MCF 10A (cell line): ENCODE data around the gene SHLD2. TPM values are rescaled to one million over a fixed set of nuclear protein-coding genes. Genes with fewer than 3 reads are reported as not detected.

ENCODE experiments used
- BruUV-seq: library from RNA; stranded (reverse); fragments of 400-500 nt; replicated peaks from 2 replicates; lab custom pipeline; 2021; lab: Mats Ljungman, UMichigan
- CTCF ChIA-PET: fragments of 300-600 bp; sonication (Branson Sonifier 250); formaldehyde crosslinking; extraction: SDS; loops from one replicate; lab custom pipeline; 2021; ENCODE audit warnings: antibody characterized with exemption, inconsistent platforms; lab: Yijun Ruan, JAX
- POLR2A ChIA-PET: fragments of 300-600, 350-650 bp; sonication (Branson Sonifier 250); formaldehyde crosslinking; extraction: SDS; loops from one replicate; lab custom pipeline; 2020; ENCODE audit warnings: antibody characterized with exemption, inconsistent platforms; lab: Yijun Ruan, JAX
- DNase-seq: peaks from one replicate; pipeline ENCODE4 v3.0.0-alpha.2; 2018; ENCODE audit not compliant: unreplicated experiment
- H3K27ac Mint-ChIP-seq: one replicate; pipeline ENCODE4 v1.8.0; 2022; ENCODE audit warnings: mild to moderate bottlenecking, low read depth, mixed read lengths; ENCODE audit not compliant: unreplicated experiment
- H3K27me3 Mint-ChIP-seq: one replicate; pipeline ENCODE4 v1.8.0; 2022; ENCODE audit warnings: mixed read lengths; ENCODE audit not compliant: insufficient read depth, unreplicated experiment
- H3K36me3 Mint-ChIP-seq: one replicate; pipeline ENCODE4 v1.8.0; 2022; ENCODE audit warnings: mild to moderate bottlenecking, moderate library complexity, mixed read lengths; ENCODE audit not compliant: insufficient read depth, unreplicated experiment
- H3K4me1 Mint-ChIP-seq: one replicate; pipeline ENCODE4 v1.8.0; 2022; ENCODE audit warnings: mixed read lengths; ENCODE audit not compliant: insufficient read depth, unreplicated experiment
- H3K4me3 Mint-ChIP-seq: one replicate; pipeline ENCODE4 v1.8.0; 2022; ENCODE audit warnings: mild to moderate bottlenecking, moderate library complexity, mixed read lengths; ENCODE audit not compliant: unreplicated experiment
- H3K9me3 Mint-ChIP-seq: one replicate; pipeline ENCODE4 v1.8.0; 2022; ENCODE audit warnings: mixed read lengths; ENCODE audit not compliant: unreplicated experiment
- CTCF ChIP-seq: fragments of 200-600 bp; IDR thresholded peaks from one replicate; pipeline ENCODE4 v1.8.0; 2022; ENCODE audit warnings: antibody characterized with exemption, mild to moderate bottlenecking; ENCODE audit not compliant: unreplicated experiment
- intact Hi-C: fragments of 100-400 bp; cut with micrococcal nuclease; formaldehyde crosslinking; loops from 2 replicates; pipeline ENCODE4 v1.14.1; 2022
- total RNA-seq: library from RNA; stranded (reverse); gene quantifications from 2 replicates; pipeline ENCODE4 v1.2.3, GENCODE V29; 2022

Gene SHLD2
- total RNA-seq, 1 experiment from 2014 or later = 31.8 TPM

- Mint-ChIP-seq H3K4me3 (no peak overlapping the region), H3K27me3 (no peaks in the 10 kb centered on the region), H3K4me1 (no peaks in the 10 kb centered on the region), H3K9me3 (no peaks in the 10 kb centered on the region), H3K27ac (no peak overlapping the region), H3K36me3 (no peaks in the 10 kb centered on the region)
- POLR2A ChIA-PET = no interaction called here
- no peak for TF ChIP-seq CTCF
- BruUV-seq = TSS peak; percentile 22
- DNase-seq = no peak
- intact Hi-C loops = no loop called here
- CTCF ChIA-PET = interaction anchor here (0.5 kb wide), 1 partner anchor 93 kb away, joined by 4 read pairs; no protein-coding TSS in a partner anchor
Measured at GRCh38 chr10:87060280-87060928, 34.6 kb upstream of the SHLD2 start.

- H3K27me3 Mint-ChIP-seq = no peaks in the 10 kb centered on the region
- CTCF ChIA-PET = interaction anchor here (0.7 to 1.0 kb wide), 2 partner anchors 9 to 14 kb away, joined by 3 to 4 read pairs; no protein-coding TSS in a partner anchor
- no peak for TF ChIP-seq CTCF
- H3K27ac Mint-ChIP-seq = no peak overlapping the region
- no peak overlapping the region for H3K4me3 Mint-ChIP-seq
- peaks cover 7% of the 10 kb centered on the region for H3K36me3 Mint-ChIP-seq
- POLR2A ChIA-PET = interaction anchor here (0.9 to 3.0 kb wide), 3 partner anchors 10 to 27 kb away, joined by 3 to 7 read pairs (median 5); no protein-coding TSS in a partner anchor
- intact Hi-C loops = no loop called here
- H3K4me1 Mint-ChIP-seq = peaks cover 6% of the 10 kb centered on the region
- no peak for DNase-seq
- BruUV-seq = no TSS peak
- no peaks in the 10 kb centered on the region for H3K9me3 Mint-ChIP-seq
Measured at GRCh38 chr10:87064651-87065050, 30.4 kb upstream of the SHLD2 start.

- Mint-ChIP-seq H3K4me3 (no peak overlapping the region), H3K9me3 (no peaks in the 10 kb centered on the region), H3K36me3 (peaks cover 22% of the 10 kb centered on the region), H3K4me1 (peaks cover 6% of the 10 kb centered on the region), H3K27me3 (no peaks in the 10 kb centered on the region), H3K27ac (peak overlapping the region; percentile 43)
- DNase-seq = no peak
- POLR2A ChIA-PET = interaction anchor here (1.4 kb wide), 1 partner anchor 12 kb away, joined by 5 read pairs; no protein-coding TSS in a partner anchor
- TF ChIP-seq CTCF = no peak
- BruUV-seq = no TSS peak
- CTCF ChIA-PET = interaction anchor here (0.6 to 1.1 kb wide), 3 partner anchors 13 to 101 kb away, joined by 3 to 4 read pairs (median 3); no protein-coding TSS in a partner anchor
- intact Hi-C loops = no loop called here
Measured at GRCh38 chr10:87066178-87066577, 28.8 kb upstream of the SHLD2 start.

- POLR2A ChIA-PET = interaction anchor here (1.4 kb wide), 1 partner anchor 12 kb away, joined by 5 read pairs; no protein-coding TSS in a partner anchor
- H3K36me3 Mint-ChIP-seq = peaks cover 29% of the 10 kb centered on the region
- CTCF ChIA-PET = interaction anchor here (0.6 to 1.1 kb wide), 2 partner anchors 100 to 101 kb away, joined by 3 to 4 read pairs; no protein-coding TSS in a partner anchor
- no peak overlapping the region for H3K4me3 Mint-ChIP-seq
- BruUV-seq = no TSS peak
- peaks cover 6% of the 10 kb centered on the region for H3K4me1 Mint-ChIP-seq
- H3K27ac Mint-ChIP-seq = no peak overlapping the region
- no peaks in the 10 kb centered on the region for H3K27me3 Mint-ChIP-seq
- no peak for TF ChIP-seq CTCF
- no peaks in the 10 kb centered on the region for H3K9me3 Mint-ChIP-seq
- intact Hi-C loops = no loop called here
- no peak for DNase-seq
Measured at GRCh38 chr10:87066865-87067264, 28.1 kb upstream of the SHLD2 start.
